ENCODE results near the gene TBC1D22B.

GRCh38 chr6:37315157-37315515 is 57.6 kb downstream of the TBC1D22B start:
- TF ChIP-seq CTCF (IDR thresholded peaks at IDR 0.05 in 2 of 3, conservative IDR thresholded peaks at IDR 0.05 in 1 of 3; ENCODE audit: insufficient read depth in 2 of 3, low read depth in 1 of 3, low read length in 3 of 3): no peak
- no peak for TF ChIP-seq REST (IDR thresholded peaks at IDR 0.05; ENCODE audit: borderline replicate concordance)
- TF ChIP-seq REST (CRISPR knock-in tag; IDR thresholded peaks at IDR 0.05; ENCODE audit: low read depth): 0 out of 2 replicates have a peak, but pooled peaks have one; percentile 19
- TF ChIP-seq COPS2 (conservative IDR thresholded peaks at IDR 0.05): no peak
- no peak for TF ChIP-seq FOXJ3 (CRISPR knock-in tag; IDR thresholded peaks at IDR 0.05)
- TF ChIP-seq POLR2AphosphoS5 (IDR thresholded peaks at IDR 0.05; ENCODE audit: control insufficient read depth, insufficient read depth, low read depth, low read length): no peak
- TF ChIP-seq CEBPB (tag; IDR thresholded peaks at IDR 0.05): no peak
- no peak for TF ChIP-seq FOS (IDR thresholded peaks at IDR 0.05; ENCODE audit: extremely low read depth, insufficient read length)
- no peak for TF ChIP-seq ZNF124 (CRISPR knock-in tag; IDR thresholded peaks at IDR 0.05)
- TF ChIP-seq ATF3 (IDR thresholded peaks at IDR 0.05): peak; percentile 6; the same call in 1 of the 2 replicates
- no peak; the same call in 1 of the 2 replicates for TF ChIP-seq ATF3 (CRISPR knock-in tag; conservative IDR thresholded peaks at IDR 0.05)
- TF ChIP-seq EZH2 (IDR thresholded peaks at IDR 0.05; ENCODE audit: borderline replicate concordance, low read depth, low read length): no peak
